SU-DHL-6 (cell line): ENCODE results near the gene NUTF2.

Experiments
- H2AFZ ChIP-seq: fragments of 200-600 bp; sonication (generic); 2 replicates; pipeline ENCODE4 v1.6.1; 2014; ENCODE audit warnings: low read depth, mild to moderate bottlenecking, moderate library complexity, mixed read lengths, antibody characterized with exemption, low read length; ENCODE audit not compliant: severe bottlenecking
- H3F3A ChIP-seq: fragments of 200-600 bp; shearing (Covaris generic); 2 replicates; pipeline ENCODE4 v1.6.0; 2016; ENCODE audit warnings: antibody characterized with exemption, mild to moderate bottlenecking; ENCODE audit not compliant: insufficient read depth
- H3K27ac ChIP-seq: fragments of 200-600 bp; sonication (generic); 2 replicates; pipeline ENCODE4 v1.5.1; 2016; ENCODE audit warnings: low read depth, mild to moderate bottlenecking, low read length, moderate library complexity, mixed read lengths
- H3K27me3 ChIP-seq: fragments of 200-600 bp; sonication (generic), shearing (Covaris generic); 2 replicates; pipeline ENCODE4 v1.6.0; 2014; ENCODE audit warnings: mild to moderate bottlenecking, low read length
- H3K36me3 ChIP-seq: fragments of 200-600 bp; sonication (generic); 2 replicates; pipeline ENCODE4 v1.6.1; 2014; ENCODE audit warnings: mild to moderate bottlenecking, low read length, mixed read lengths
- H3K4me2 ChIP-seq: fragments of 300-600, 200-600 bp; shearing (Covaris generic), sonication (generic); 2 replicates; pipeline ENCODE4 v1.6.0; 2014; ENCODE audit warnings: low read length, low read depth, mild to moderate bottlenecking; ENCODE audit not compliant: poor library complexity, severe bottlenecking
- H3K4me3 ChIP-seq: fragments of 200-600 bp; sonication (generic); 2 replicates; pipeline ENCODE4 v1.5.1; 2014; ENCODE audit warnings: antibody characterized with exemption, low read length, mild to moderate bottlenecking, mixed read lengths; ENCODE audit not compliant: insufficient read depth, poor library complexity, severe bottlenecking
- H3K79me2 ChIP-seq: fragments of 200-600 bp; sonication (generic); 2 replicates; pipeline ENCODE4 v1.6.1; 2014; ENCODE audit warnings: mild to moderate bottlenecking, low read length, moderate library complexity; ENCODE audit not compliant: insufficient read depth
- H3K9ac ChIP-seq: fragments of 200-600 bp; sonication (generic); 2 replicates; pipeline ENCODE4 v1.7.0; 2014; ENCODE audit warnings: mild to moderate bottlenecking, low read length
- H3K9me2 ChIP-seq: fragments of 200-600 bp; sonication (generic); replicated peaks from 2 replicates; pipeline ENCODE4 v1.6.1; 2014; ENCODE audit warnings: low read length; ENCODE audit not compliant: insufficient read depth
- H3K9me3 ChIP-seq: fragments of 200-600 bp; sonication (generic); 2 replicates; pipeline ENCODE4 v1.6.1; 2014; ENCODE audit warnings: low read length, mixed read lengths; ENCODE audit not compliant: insufficient read depth
- H4K20me1 ChIP-seq: fragments of 200-600 bp; sonication (generic); 2 replicates; pipeline ENCODE4 v1.6.1; 2014; ENCODE audit warnings: low read depth, mild to moderate bottlenecking, antibody characterized with exemption, low read length, moderate library complexity, mixed read lengths
- CTCF ChIP-seq: fragments of 200-600 bp; sonication (generic); IDR thresholded peaks from one replicate; pipeline ENCODE4 v1.5.1; 2017; ENCODE audit warnings: antibody characterized with exemption, mild to moderate bottlenecking, low read length, moderate library complexity; ENCODE audit not compliant: insufficient read depth, poor library complexity, severe bottlenecking
- EZH2phosphoT487 ChIP-seq: fragments of 200-600 bp; sonication (generic), shearing (Covaris generic); conservative IDR thresholded peaks from 2 replicates; pipeline ENCODE4 v1.6.1; 2018; ENCODE audit warnings: mild to moderate bottlenecking, antibody characterized with exemption, low read length, moderate library complexity, mixed read lengths

Gene NUTF2

GRCh38 chr16:67872631-67873434 lies 26.1 kb downstream of the NUTF2 start, which contains the start of gene EDC4:
Gene EDC4, plus strand, starts transcription at chr16:67873052. Its CDS starts 210 bp downstream, at chr16:67873262.
- TF ChIP-seq EZH2phosphoT487: no peak
- TF ChIP-seq CTCF: no peak
- Histone ChIP-seq H2AFZ (peak within 1 kb of the TSS; percentile 84), H3K27me3 (no peaks in the 10 kb centered on the region), H3K4me2 (peak within 1 kb of the TSS; percentile 85), H3K9ac (peak within 1 kb of the TSS; percentile 90), H3K9me3 (no peaks in the 10 kb centered on the region), H3K4me3 (peak within 1 kb of the TSS; percentile 96), H3K9me2 (no peaks in the 10 kb centered on the region), H3F3A (peaks cover 21% of the 10 kb centered on the region), H3K27ac (peak within 1 kb of the TSS; percentile 47), H3K36me3 (no peaks in the 10 kb centered on the region), H4K20me1 (no peaks in the 10 kb centered on the region), H3K79me2 (peaks cover 35% of the 10 kb centered on the region)

GRCh38 chr16:67873435-67874370 lies 27.0 kb downstream of the NUTF2 start:
- Histone ChIP-seq H3K27me3 (no peaks in the 10 kb centered on the region), H2AFZ (peak overlapping the region; percentile 84), H3K9ac (peak overlapping the region; percentile 90), H3K4me3 (peak overlapping the region; percentile 96), H3K79me2 (peaks cover 35% of the 10 kb centered on the region), H4K20me1 (no peaks in the 10 kb centered on the region), H3K27ac (peak overlapping the region; percentile 47), H3K9me2 (no peaks in the 10 kb centered on the region), H3K9me3 (no peaks in the 10 kb centered on the region), H3F3A (peaks cover 21% of the 10 kb centered on the region), H3K36me3 (no peaks in the 10 kb centered on the region), H3K4me2 (peak overlapping the region; percentile 85)
- no peak for TF ChIP-seq EZH2phosphoT487
- TF ChIP-seq CTCF: no peak

- no peak for TF ChIP-seq CTCF
- TF ChIP-seq EZH2phosphoT487: no peak
- Histone ChIP-seq H3K9me2 (no peaks in the 10 kb centered on the region), H3F3A (peaks cover 21% of the 10 kb centered on the region), H3K79me2 (peaks cover 35% of the 10 kb centered on the region), H3K27me3 (no peaks in the 10 kb centered on the region), H3K27ac (no peak overlapping the region), H3K9me3 (no peaks in the 10 kb centered on the region), H2AFZ (no peak overlapping the region), H4K20me1 (no peaks in the 10 kb centered on the region), H3K4me2 (peak overlapping the region; percentile 85), H3K36me3 (no peaks in the 10 kb centered on the region), H3K9ac (peak overlapping the region; percentile 90), H3K4me3 (peak overlapping the region; percentile 96)
Observed at GRCh38 chr16:67874372-67874771, 27.6 kb downstream of the NUTF2 start.
